HG03064 (cell line): ENCODE results near the gene CTBP1.

ENCODE experiments used
- ATAC-seq: cut with Tn5 transposase; IDR thresholded peaks from one replicate; pipeline ENCODE4 v1.9.1; 2021; ENCODE audit warnings: low read depth; ENCODE audit not compliant: unreplicated experiment

The CTBP1 gene

DNA sequence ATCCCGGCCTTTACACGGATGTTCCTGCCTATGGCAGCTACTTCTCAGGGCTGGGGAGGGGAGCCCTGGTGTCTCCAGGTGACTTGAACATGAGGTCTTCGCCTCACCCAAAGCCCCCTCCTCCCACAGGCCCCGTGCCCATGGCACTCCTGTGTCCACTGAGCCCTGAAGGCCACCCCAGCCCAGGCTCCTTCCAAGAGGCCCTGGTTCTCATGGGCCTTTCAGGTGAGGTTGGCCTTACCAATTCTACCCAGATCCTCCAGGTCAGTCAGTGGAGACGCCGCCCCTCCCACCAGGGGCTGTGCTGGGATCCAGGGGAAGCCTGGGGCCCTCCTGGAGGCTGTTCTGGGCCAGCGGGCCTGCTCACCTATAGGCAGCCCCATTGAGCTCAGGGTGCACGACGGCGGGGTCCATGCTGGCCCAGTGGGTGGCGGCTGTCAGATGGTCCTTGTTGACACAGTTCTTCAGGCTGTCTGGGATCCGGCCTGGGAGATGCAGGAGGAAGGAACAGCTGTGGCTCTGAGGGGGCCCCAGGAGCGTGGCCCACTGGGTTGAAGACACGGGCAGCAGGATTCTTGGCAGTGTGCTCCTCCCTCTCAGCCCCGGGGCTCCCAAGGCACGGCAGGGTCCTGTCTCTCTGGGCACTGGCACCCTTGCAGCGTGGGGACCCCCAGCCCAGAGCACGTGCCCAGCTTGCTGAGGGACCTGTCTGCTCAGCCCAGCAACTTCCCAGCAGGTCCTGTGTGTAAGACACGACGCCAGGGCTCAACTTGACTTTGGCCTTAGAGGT, 36.2 kb downstream of the CTBP1 start:
- ATAC-seq: no peak

DNA sequence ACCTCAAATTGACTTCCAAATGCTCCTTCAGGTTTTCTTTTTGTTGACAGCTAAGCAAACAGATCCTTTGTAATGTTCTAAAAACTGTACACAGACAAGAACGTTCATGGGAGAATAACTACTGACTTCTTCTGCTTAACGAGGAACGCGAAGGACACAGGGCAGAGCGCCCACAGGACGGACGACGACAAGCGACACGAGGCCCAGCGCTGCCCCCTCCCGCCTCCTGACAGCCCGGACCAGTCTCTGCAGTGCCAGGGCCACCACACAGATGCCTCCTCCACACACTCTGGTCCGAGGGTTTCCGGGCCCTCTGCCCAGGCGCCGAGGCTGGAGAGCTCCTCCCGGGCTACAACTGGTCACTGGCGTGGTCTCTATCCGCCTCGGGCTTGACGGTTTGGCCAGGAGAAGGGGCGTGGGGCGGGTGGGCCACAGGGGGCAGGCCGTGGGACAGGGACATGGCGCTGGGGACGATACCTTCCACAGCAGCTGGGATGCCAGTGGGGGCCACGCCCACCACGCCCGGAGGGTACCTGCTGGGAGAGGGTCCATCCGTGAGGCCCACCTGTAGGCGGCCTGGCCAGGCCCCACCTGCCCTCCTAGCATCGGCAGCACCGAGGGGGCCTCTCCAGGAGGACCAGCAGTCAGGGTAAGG, 36.9 kb downstream of the CTBP1 start:
- no peak for ATAC-seq

DNA sequence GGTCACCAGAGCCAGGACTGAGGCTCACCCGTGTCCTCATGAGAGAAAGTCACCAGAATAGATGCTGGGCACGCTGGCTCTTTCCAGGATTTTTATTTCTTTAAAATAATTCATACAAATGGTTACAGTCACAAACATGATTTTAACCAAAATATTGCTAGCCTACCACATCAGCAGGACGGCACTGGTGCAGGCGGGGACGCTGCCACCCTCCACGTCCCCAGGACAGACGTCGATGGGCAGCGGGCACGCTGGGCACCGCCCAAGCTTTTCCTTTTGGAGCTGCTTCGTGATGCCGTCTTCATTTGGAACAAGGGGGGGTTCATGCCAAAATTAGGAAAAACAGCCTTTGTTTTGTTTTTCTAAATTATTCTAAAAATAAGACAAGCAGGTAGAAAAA, 37.6 kb downstream of the CTBP1 start:
- ATAC-seq: no peak

DNA sequence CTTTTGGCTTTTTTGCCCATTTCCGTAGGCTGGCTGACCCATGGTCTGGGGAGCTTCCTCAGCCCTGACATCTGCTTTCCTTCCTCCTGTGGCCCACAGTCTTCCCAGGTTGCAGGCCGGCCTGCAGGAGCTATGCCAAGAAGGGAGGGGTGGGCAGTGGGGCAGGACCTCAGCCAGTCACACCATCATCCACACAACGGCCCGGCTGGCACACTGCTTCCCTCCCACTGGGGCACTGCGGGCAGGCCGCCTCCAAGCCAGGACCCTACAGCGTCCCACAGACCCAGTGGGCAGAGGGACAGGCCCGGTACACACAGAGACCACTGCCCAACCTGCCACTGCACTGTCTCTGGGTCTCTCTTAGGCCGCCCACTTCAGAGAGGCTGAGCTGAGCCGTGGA, 38.0 kb downstream of the CTBP1 start:
- ATAC-seq: no peak

DNA sequence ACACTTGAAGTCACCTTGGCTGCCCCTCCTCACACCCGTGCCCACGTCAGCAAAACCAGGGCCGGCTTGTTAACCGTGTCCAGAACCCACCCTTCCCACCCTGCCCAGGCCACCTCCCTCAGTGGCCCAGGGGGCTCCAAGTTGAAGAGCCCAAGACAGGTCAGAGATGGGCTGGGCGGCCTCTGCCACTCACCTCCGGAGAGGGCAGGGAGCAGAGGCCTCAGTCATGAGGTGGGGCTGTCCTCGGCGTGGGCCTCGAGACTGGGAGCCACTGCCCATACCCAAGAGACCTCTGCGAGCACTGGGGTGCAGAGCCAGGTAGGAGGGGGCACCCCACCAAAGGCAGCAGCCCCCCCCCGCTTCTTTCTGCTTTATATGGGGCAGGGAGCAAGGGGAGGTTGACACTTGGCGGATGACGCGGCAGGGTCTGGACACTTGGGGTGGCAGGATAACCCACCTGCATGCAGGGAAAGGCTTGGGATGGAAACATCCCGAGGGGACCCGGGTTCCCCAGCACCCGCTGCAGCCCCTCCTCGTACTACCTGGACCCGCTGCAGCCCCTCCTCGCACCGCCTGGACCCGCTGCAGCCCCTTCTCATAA, 38.6 kb downstream of the CTBP1 start:
- ATAC-seq: no peak

DNA sequence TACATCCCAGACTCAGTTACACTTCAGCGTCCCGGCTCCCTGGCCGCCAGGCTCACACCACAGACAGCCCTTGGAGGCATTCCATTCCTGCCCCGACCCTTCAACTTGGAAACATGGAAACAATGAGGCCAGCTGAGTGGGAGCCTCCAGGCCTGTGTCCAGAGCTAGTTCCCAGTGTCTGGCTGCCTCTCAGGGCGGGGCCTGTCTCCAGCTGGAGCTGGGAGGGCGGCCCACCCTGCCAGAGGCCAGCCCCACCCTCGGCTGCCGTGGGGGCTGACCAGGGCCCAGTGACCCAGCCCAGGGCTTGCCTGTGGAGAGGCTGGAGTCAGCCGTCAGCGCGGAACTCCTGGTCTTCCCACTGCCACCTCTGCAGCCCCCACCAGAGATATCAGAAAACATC, 39.1 kb downstream of the CTBP1 start:
- ATAC-seq: no peak

DNA sequence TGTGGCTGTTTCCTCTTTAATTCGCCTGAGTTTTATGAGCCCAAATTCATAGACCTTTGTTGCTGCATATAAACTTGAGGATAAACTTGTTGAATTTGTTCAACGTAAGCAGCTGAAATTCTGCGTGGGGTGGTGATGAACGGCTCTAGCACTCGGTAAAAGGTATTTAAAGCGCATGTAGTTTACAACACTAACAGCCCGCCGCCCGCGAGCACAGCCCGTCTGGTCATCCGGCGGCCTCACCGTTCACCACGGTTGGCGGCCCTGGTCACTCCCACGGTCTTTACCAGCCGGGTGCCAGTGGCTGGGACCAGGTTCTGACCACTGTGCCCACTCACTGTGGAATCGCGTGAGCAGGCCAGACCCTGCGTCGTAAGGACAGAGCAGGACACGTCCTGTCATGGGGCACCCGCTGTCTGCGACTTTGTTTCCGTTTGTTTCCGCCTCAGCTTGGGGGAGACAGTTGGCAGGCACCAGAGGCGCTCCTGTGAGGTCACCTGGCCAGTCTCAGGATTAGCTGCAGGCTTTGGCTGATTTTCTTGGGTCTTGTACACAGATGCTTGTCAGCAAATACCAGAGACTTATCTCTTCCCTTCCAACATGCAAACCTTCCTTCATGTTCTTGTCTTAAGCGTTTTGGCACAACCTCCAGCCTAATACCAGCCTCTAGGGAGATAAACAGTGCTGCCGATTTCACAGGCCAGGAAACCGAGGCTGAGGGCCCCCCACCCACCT, 39.8 kb downstream of the CTBP1 start:
- ATAC-seq: no peak

DNA sequence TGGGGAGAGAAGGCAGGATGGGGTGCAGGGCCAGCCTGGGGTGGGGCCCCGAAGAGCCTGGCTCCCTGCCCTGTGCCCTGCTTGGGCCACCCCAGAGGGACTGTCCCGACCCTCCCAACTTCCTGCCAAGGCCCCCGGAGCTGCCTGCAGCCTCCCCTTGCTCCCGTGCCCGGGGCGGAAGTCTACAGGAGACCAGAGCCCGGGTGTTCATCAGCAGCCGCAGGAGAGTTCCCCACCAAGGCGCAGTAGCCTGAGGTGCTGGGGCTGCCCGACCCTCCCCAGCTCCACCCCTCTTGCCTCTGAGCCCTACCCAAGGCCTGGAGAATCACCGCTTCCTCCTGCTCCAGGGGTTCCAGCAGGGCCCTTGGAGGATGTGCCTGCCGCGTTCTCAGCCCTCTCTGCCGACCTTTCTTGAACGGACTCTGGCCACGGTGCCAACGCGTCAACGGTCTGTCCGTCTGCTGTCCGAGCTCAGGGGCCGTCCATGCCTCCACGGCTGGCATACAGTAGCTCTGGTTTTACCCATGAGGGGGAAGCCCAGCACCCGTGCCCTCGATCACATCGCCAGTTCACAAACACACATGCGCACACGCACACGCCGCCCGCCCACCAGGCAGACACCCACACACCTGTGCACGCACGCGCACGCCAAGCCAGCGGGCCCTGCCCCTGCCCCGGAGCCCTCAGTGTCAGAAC, 40.5 kb downstream of the CTBP1 start:
- ATAC-seq: no peak

DNA sequence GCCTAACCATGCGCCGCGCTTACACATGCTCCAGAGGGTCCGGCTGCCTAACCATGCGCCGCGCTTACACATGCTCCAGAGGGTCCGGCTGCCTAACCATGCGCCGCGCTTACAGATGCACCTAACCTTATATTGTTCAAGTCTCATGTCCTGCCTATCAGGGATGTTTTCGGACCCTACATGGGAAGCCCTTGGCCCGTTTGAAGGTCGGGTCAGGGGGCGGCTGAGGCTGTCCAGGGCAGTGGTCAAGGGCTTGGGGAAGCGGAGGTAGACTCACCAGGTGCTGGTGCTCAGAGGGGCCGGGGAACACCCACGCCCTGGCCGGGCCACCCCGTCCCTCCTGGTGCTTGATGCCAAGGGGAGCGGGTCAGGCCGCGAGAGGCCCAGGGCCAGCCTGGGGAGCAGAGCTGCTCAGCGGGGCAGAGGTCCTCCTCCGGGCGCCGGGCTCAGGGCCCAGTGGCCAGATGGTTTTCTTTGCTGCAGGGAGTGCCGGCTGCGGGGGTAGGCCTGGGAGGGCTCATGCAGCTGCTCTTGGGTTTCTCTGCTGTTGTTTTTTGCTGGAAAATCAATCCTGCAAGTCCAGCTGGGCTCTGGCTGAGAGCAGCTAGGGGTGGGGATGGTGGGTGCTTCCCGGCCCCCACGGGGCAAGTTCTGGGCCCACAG, 41.2 kb downstream of the CTBP1 start:
- ATAC-seq: no peak

DNA sequence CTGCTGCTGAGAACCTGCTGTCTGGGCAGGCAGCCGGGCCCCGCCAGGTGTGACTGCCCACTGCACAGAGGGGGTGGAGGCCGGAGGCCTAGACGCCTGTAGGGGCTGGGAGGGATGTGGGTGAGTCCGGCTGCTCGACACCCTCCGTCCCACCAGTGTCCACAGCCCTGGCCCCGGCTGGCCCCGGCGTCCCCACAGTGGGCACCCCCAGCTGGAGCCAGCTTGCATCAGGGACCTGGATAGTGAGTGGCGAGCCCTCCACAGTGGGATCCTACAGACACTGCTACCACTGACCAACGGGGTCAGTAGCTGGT, 41.8 kb downstream of the CTBP1 start:
- no peak for ATAC-seq

DNA sequence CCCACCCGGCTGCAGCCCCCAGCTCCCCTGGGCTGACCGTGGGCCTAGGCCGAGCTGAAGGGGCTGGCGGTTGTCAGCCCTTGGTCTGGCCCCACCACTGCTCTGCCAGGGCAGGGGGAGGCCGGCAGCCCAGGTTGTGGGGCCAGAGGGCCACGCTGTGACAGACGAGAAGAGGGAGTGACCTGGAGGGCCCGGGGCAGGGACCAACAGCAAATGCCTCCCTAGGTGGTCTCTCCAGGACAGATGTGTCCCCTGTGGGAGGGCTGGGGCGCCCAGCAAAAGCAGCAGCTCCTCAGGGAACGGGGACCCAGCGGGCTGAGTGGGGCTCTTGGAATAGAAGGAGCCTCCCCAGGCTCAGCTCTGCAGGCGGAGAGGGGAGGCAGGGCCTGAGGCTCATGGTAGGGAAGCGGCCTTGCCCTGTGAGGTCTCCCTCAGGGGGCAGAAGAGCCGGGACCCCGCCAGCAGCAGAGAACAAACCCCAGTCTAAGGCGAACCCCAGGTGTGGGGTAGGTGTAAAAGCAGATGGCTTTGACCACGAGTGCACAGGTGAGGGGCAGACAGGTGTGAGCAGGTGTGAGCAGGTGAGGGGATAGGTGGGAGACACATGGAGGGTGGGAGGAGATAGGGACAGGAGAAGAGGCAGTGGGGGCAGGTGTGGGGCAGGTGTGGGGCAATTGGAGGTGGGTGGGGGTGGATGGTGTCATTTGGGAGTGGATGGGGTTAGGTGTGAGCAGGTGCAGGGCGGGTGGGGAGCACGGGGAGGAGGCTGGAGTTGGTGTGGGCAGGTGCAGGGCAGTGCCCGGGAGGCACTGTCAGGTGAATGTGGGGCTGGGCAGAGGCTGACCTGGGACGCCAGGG, 42.4 kb downstream of the CTBP1 start:
- no peak for ATAC-seq

DNA sequence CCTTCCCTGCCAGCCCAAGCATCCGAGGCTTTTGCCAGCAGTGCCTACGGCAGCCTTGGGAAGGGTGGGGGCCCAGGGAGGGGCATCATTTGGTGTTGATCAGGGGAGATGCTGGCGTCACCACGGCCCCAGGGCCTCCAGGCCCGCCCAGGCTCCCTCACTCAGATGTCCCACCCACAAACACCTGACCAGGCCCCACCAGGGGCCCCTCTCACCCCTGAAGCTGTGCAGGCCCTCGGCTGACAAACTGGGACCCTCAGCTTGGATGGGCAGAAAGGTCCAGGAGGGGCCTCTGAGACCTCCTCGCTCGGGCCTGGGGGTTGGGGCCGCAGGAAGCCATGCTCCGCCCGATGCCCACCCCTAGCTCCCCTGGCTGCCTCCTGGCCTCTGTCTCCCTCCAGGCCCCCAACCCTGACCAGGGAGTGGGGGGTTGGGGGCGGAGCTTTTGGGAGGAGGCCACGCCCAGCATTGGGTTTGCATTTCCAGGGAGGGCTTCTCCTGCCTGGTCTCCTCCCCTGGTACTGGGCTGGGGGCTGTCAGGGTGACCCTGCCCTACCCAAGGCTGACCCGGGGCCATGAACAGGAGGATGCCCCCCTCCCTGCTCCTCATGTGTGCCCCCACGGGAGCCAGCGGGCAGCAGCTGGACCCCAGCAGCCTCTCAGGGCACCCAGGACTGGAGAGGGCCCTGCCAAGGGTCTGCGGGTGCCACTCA, 43.2 kb downstream of the CTBP1 start:
- no peak for ATAC-seq

DNA sequence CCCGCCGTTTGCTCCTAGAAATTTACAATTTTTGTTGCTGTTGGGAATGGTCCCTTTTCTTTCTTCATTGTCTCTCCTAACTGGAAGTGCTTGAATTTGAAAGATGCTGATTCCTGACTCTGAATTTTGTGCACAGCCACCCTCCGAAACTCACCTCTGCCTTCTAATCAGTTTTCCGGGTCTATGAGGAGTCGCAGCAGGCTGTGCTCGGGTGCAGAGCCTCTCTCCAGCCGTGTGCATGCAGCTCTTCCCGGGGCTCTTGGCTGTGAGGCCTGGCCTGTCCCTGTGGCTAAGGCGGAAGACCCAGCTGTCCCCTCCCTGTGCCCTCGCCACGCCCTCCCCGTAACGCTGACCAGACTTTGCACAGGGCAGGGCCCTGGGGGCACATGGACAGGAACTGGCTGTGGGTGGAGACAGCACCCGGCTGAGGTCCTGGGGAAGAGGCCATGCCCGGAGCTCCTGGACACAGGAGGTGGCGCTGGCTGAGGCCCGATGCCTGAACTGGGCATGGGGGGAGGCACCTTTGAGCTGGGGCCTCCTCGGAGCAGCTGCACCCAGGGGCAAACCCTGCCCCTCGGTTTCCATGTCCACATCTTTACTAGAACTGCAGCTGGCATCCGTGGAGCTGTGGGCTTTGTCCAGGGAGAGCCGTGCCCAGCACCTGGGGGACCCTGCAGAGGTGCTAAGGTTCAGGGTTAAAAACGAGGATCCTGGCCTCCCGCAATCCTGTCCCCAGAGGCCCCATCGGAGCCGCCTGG, 43.9 kb downstream of the CTBP1 start:
- no peak for ATAC-seq

DNA sequence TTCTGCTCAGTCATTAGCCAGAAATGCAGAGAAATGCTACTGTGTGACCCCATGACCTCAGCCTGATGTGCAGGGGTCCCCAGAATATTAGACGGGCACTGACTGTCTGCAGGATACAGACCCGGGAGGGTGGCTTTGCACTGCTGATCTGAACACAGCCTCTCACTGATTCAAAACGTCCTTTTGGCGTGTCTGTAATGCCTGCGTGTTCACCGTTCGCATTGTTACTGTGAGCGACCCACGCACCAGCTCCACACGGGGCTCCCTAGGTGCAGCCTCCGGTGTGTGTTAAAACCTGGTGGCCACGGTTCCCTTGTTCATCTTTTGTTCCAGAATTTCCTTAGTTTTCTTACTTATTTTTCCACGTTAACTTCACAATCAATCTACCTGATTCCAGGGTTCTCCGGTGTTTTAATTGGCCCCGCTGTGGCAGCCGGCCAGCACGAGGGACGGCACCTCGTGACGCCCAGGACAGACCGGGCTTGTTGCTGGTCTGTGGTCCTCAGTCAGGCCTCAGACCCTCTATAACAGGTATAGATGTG, 44.6 kb downstream of the CTBP1 start:
- no peak for ATAC-seq

DNA sequence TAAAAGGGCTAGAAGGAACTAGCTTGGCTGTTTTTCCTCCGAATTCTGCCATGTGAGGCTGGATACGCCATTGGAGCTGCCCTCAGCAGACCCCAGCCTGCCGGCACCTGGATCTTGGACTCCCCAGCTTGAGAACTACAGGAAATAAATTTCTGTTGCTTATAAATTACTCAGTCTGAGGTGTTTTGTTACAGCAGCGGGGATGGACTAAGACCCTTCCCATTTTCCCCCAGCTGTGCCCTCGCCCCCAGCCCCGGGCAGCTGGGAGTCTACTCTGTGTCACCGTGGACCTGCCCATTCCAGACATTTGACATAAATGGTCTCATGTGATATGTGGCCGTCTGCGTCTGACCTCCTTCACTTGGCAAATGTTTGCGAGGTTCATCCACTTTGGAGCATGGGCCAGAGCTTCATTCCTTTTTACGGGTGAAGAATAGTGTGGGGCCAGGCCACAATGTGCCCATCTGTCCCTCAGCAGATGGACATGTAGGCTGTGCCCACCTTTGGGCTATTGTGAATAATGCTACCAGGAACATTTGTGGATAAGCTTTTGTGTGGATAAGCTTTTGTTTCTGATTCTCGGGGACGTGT, 45.8 kb downstream of the CTBP1 start:
- ATAC-seq: no peak

DNA sequence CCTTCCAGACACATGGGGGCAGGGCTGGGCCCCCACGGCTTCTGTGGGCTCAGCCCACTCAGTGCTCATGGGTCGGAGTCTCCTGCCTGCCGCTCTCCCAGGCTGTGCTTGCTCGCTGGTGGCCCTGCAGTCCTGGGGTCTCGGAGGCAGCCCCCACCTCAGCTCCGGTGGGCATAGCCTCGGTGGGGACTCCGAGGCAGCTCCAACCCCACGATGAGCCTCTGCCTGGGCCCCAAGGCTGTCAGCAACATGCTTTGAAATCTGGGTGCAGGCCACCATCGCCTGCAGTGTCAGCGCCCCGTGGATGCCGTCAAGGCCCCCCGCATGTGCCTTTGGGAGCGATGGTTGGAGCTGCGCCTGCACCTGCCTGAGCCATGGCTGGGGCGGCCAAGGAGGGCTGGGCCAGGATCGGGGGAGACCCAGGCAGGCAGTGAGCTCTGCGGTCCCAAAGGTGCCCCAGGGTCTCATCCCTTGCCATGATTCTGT, 46.4 kb downstream of the CTBP1 start:
- ATAC-seq: no peak

DNA sequence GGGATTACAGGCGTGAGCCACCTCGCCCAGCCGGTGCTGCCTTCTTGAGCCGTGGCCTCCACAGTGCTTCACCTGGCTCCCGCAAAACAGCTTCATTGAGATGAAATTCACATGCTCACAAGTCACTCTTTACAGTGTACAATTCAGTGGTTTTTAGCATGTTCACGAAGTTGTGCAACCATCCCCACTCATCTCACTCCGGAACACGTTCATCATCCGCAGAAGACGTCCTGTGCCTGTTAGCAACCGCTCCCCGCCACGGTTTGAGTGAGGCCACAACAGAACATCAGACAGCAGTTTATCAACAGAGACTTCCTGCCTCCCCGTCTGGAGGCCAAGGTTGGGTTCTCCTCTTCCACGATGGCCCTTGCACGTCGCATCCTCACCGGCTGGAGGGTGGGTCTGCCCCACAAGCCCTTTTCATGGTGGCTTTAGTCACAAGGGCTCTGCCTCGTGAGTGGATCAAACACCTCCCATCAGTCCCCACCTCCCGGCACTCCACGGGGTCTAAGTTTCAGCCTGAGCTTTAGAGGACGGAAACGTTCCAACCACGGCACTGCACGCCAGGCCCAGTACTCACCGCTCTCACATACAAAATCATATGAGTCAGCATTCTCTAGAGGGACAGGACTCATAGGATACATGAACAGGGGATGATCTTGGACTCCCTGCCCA, 46.9 kb downstream of the CTBP1 start:
- peak; percentile 35 for ATAC-seq
